Endothelial cell of umbilical vein (primary cell): ENCODE data around the gene CHRNE. TPM values are rescaled to one million over a fixed set of nuclear protein-coding genes. Genes with fewer than 3 reads are reported as not detected.

Experiments used
- BruUV-seq: library from RNA; stranded (reverse); fragments of 400-500 nt; replicated peaks from 2 replicates; lab custom pipeline; 2021; lab: Mats Ljungman, UMichigan
- CTCF ChIA-PET: fragments of 300-600, 350-600 bp; sonication (Branson Sonifier 250); formaldehyde crosslinking; loops from one replicate; lab custom pipeline; 2021; ENCODE audit warnings: antibody characterized with exemption, inconsistent platforms; lab: Charles Lee
- POLR2A ChIA-PET: fragments of 300-600, 350-600 bp; sonication (Branson Sonifier 250); formaldehyde crosslinking; loops from one replicate; lab custom pipeline; 2021; ENCODE audit warnings: antibody characterized with exemption, inconsistent platforms; lab: Charles Lee
- DNase-seq: peaks from one replicate; pipeline ENCODE4 v3.0.0-alpha.2; 2011; ENCODE audit warnings: low read depth, low spot score
- FAIRE-seq: peaks from 2 replicates; lab custom pipeline; 2011; peaks lifted over from hg19 to GRCh38; lab: Jason Lieb, UNC
- H2AFZ ChIP-seq: 2 replicates; pipeline ENCODE4 v1.6.0; 2012; ENCODE audit warnings: low read depth, low read length, control low read depth, inconsistent platforms
- H3K27ac ChIP-seq: 2 replicates; pipeline ENCODE4 v1.5.1; 2011; ENCODE audit warnings: low read depth, mild to moderate bottlenecking, control low read depth, low read length, moderate library complexity; ENCODE audit not compliant: insufficient read depth
- H3K27me3 ChIP-seq, 2 experiments: 2 replicates each; pipeline versions ENCODE4 v1.6.0 to v1.6.1; 2011; ENCODE audit warnings: low read length in 2 of 2, mixed read lengths in 1 of 2; ENCODE audit not compliant: control insufficient read depth in 2 of 2, insufficient read depth in 2 of 2
- H3K36me3 ChIP-seq, 2 experiments: 2 replicates in 1 of 2; 3 replicates in 1 of 2; pipeline ENCODE4 v1.5.1; 2011; ENCODE audit warnings: low read length in 2 of 2, mild to moderate bottlenecking in 1 of 2, moderate library complexity in 1 of 2; ENCODE audit not compliant: control insufficient read depth in 2 of 2, insufficient read depth in 2 of 2; ENCODE audit errors: extremely low read depth in 1 of 2
- H3K4me1 ChIP-seq: 3 replicates; pipeline ENCODE4 v1.5.1; 2011; ENCODE audit warnings: mild to moderate bottlenecking, low read length; ENCODE audit not compliant: control insufficient read depth, insufficient read depth; ENCODE audit errors: extremely low read depth
- H3K4me2 ChIP-seq: 2 replicates; pipeline ENCODE4 v1.6.1; 2011; ENCODE audit warnings: low read length, control low read depth, mixed read lengths; ENCODE audit not compliant: insufficient read depth
- H3K4me3 ChIP-seq, 3 experiments: fragments of 200-600 bp in 1 of 3; sonication (generic), shearing (Covaris generic) in 1 of 3; replicated peaks in 1 of 3; 2 replicates each; pipeline ENCODE4 v1.5.1; 2011 to 2016; ENCODE audit warnings: control low read depth in 3 of 3, low read length in 3 of 3, mild to moderate bottlenecking in 2 of 3, inconsistent platforms in 1 of 3, low read depth in 1 of 3, moderate library complexity in 1 of 3; ENCODE audit not compliant: insufficient read depth in 1 of 3
- H3K79me2 ChIP-seq: 2 replicates; pipeline ENCODE4 v1.6.0; 2012; ENCODE audit warnings: low read length, inconsistent platforms; ENCODE audit not compliant: control insufficient read depth, insufficient read depth
- H3K9ac ChIP-seq: replicated peaks from 2 replicates; pipeline ENCODE3; 2011; ENCODE audit warnings: low read length, control low read depth; ENCODE audit not compliant: insufficient read depth; ENCODE audit errors: extremely low read depth
- H3K9me1 ChIP-seq: replicated peaks from 3 replicates; pipeline ENCODE4 v1.6.0; 2011; ENCODE audit warnings: mild to moderate bottlenecking, low read length; ENCODE audit not compliant: control insufficient read depth, insufficient read depth; ENCODE audit errors: extremely low read depth
- H3K9me3 ChIP-seq: replicated peaks from 2 replicates; pipeline ENCODE4 v1.5.1; 2012; ENCODE audit warnings: low read length, inconsistent platforms; ENCODE audit not compliant: control insufficient read depth, insufficient read depth
- H4K20me1 ChIP-seq: replicated peaks from 2 replicates; pipeline ENCODE3; 2011; ENCODE audit warnings: mild to moderate bottlenecking, low read length; ENCODE audit not compliant: control insufficient read depth, insufficient read depth; ENCODE audit errors: extremely low read depth
- EZH2 ChIP-seq: IDR thresholded peaks from 2 replicates; pipeline ENCODE4 v1.6.1; 2012; ENCODE audit warnings: borderline replicate concordance, low read depth, mild to moderate bottlenecking, moderate library complexity, low read length, inconsistent platforms; ENCODE audit not compliant: severe bottlenecking
- JUN ChIP-seq: IDR thresholded peaks from 2 replicates; pipeline ENCODE4 v1.6.1; 2011; ENCODE audit warnings: borderline replicate concordance, low read depth; ENCODE audit not compliant: insufficient read length, insufficient read depth
- MAX ChIP-seq: IDR thresholded peaks from 2 replicates; pipeline ENCODE4 v1.6.1; 2011; ENCODE audit not compliant: insufficient read depth, insufficient read length
- MYC ChIP-seq: IDR thresholded peaks from one replicate; pipeline ENCODE4 v1.6.1; 2011; ENCODE audit warnings: mild to moderate bottlenecking, low read depth, low read length
- POLR2A ChIP-seq: IDR thresholded peaks from 2 replicates; pipeline ENCODE4 v1.6.1; 2012; ENCODE audit warnings: low read depth, mild to moderate bottlenecking, control low read depth, low read length
- POLR2AphosphoS5 ChIP-seq: IDR thresholded peaks from 2 replicates; pipeline ENCODE4 v1.6.1; 2012; ENCODE audit warnings: low read depth, mild to moderate bottlenecking, control low read depth, low read length, moderate library complexity; ENCODE audit not compliant: insufficient read depth
- dilution Hi-C: fragments of 300-500 bp; cut with MboI; formaldehyde crosslinking; loops from one replicate; pipeline ENCODE4 v1.15.0; 2019; ENCODE audit warnings: low sequenced_read_pairs; ENCODE audit not compliant: extremely low pct_ligation_motif_present
- intact Hi-C: fragments of 100-400 bp; cut with micrococcal nuclease; formaldehyde crosslinking; loops from one replicate; pipeline ENCODE4 v1.10.0; 2022
- polyA plus RNA-seq, 4 experiments: library from polyadenylated mRNA; depleted of rRNA in 3 of 4; stranded (reverse) in 3 of 4; unstranded in 1 of 4; fragments of >200 nt; gene quantifications; 2 replicates each; pipeline versions ENCODE4 v1.2.1 to v1.2.3, GENCODE V29; 2011 to 2012; ENCODE audit warnings: missing spikeins in 1 of 4
- total RNA-seq: library from RNA; stranded (reverse); gene quantifications from 2 replicates; pipeline ENCODE4 v1.2.3, GENCODE V29; 2021
- TF ChIP-seq, protein P1 (sequence below), 2 donors: IDR thresholded peaks; 1 replicate in 1 of 2; 2 replicates in 1 of 2; pipeline ENCODE4 v1.5.1; 2011; ENCODE audit warnings: low read length in 2 of 2, mild to moderate bottlenecking in 2 of 2, moderate library complexity in 2 of 2, control low read depth in 1 of 2, inconsistent platforms in 1 of 2, low read depth in 1 of 2; ENCODE audit not compliant: insufficient read depth in 1 of 2; ENCODE audit errors: extremely low read depth in 1 of 2

CHRNE gene
- total and polyA plus RNA-seq, 2 donors (not counting 3 experiments of a cell fraction or from before 2014, with no cell fraction given) = 0.84 to 1.1 TPM

- FAIRE-seq (no peak), DNase-seq (no peak)
- Histone ChIP-seq H3K4me1 (peaks cover 27% of the 10 kb centered on the region), H3K27ac (no peak overlapping the region), H3K9me1 (no peaks in the 10 kb centered on the region), H3K4me3 (no peak overlapping the region), H2AFZ (no peak overlapping the region), H3K9me3 (no peaks in the 10 kb centered on the region), H3K27me3 (no peaks in the 10 kb centered on the region), H4K20me1 (no peaks in the 10 kb centered on the region), H3K9ac (no peak overlapping the region), H3K36me3 (peaks cover 0 to 3% of the 10 kb centered on the region in 2 experiments), H3K4me2 (no peak overlapping the region), H3K79me2 (peaks cover 19% of the 10 kb centered on the region)
- TF ChIP-seq, protein P1, sequence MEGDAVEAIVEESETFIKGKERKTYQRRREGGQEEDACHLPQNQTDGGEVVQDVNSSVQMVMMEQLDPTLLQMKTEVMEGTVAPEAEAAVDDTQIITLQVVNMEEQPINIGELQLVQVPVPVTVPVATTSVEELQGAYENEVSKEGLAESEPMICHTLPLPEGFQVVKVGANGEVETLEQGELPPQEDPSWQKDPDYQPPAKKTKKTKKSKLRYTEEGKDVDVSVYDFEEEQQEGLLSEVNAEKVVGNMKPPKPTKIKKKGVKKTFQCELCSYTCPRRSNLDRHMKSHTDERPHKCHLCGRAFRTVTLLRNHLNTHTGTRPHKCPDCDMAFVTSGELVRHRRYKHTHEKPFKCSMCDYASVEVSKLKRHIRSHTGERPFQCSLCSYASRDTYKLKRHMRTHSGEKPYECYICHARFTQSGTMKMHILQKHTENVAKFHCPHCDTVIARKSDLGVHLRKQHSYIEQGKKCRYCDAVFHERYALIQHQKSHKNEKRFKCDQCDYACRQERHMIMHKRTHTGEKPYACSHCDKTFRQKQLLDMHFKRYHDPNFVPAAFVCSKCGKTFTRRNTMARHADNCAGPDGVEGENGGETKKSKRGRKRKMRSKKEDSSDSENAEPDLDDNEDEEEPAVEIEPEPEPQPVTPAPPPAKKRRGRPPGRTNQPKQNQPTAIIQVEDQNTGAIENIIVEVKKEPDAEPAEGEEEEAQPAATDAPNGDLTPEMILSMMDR (IDR thresholded peaks at IDR 0.05; ENCODE audit: extremely low read depth in 1 of 2, insufficient read depth in 1 of 2, low read depth in 1 of 2, low read length in 2 of 2) = no peak
- TF ChIP-seq POLR2AphosphoS5 = no peak
- no peak for TF ChIP-seq POLR2A
- no peak for TF ChIP-seq JUN
- TF ChIP-seq MAX = no peak
- TF ChIP-seq MYC = no peak
- no peak for TF ChIP-seq EZH2
- intact Hi-C loops (no loop called here), dilution Hi-C loops (no loop called here)
- BruUV-seq = no TSS peak
- ChIA-PET POLR2A (interaction anchor here (0.7 to 3.1 kb wide), 3 partner anchors 11 to 244 kb away, joined by 3 to 15 read pairs (median 4); partner anchors contain the start of genes RNF167 and SPAG7), CTCF (interaction anchor here (1.2 to 1.7 kb wide), 2 partner anchors 16 to 42 kb away, joined by 7 to 9 read pairs; partner anchors contain the start of gene SPAG7)
Observed at GRCh38 chr17:4951486-4951885, 48.6 kb upstream of the CHRNE start.
